ENCODE data around the gene LHPP. TPM values are rescaled to one million over a fixed set of nuclear protein-coding genes. Genes with fewer than 3 reads are reported as not detected.

Gene LHPP
- total RNA-seq, 1 donor from 2014 or later = 347 TPM

DNA sequence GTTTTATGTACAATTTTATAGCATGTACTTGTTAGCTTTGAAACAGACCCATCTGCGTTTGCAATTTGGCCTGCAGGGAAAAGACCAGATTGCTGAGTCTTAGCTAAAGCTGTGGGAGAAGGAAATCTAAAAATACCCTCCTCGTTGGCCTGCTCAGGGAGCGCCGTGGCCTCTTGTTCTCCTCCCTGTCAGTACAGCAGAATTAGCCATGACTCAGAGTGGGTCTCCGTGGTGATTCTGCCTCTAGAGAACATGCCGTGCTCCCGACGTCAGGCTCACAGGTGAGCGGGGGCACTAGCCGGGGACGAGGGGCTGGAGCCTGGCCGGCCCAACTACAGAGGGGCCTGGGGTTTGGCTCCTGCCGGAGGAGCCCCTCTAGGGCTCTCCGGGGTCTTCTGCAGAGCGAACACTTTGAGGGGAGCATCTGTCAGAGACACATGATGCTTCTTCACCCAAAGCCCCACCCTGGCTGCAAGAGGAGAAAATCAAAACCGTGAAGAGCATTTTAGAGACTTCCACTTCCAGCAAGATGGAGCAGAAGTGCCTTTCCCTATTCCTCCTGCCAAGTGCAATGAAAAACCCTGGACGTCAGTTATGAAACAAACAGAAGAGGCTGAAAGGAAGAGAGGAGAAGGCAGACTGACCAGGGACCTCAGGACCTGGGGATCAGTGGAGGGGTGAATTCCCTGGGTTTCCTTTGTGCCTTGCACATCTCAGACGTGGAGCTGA lies 98.9 kb downstream of the LHPP start:
- ATAC-seq = peak; percentile 92
- no peak for DNase-seq (ENCODE audit: low spot score)
- intact Hi-C loops (cut with DNase I) = no loop called here

- ATAC-seq (no peak), DNase-seq (ENCODE audit: low spot score) (no peak)
- intact Hi-C loops (cut with DNase I) = no loop called here
Observed at GRCh38 chr10:124561206-124561605, 99.6 kb downstream of the LHPP start.

- intact Hi-C loops (cut with DNase I) = no loop called here
- ATAC-seq = no peak
- no peak for DNase-seq (ENCODE audit: low spot score)
Observed at GRCh38 chr10:124562425-124563060, 100.9 kb downstream of the LHPP start.

DNA sequence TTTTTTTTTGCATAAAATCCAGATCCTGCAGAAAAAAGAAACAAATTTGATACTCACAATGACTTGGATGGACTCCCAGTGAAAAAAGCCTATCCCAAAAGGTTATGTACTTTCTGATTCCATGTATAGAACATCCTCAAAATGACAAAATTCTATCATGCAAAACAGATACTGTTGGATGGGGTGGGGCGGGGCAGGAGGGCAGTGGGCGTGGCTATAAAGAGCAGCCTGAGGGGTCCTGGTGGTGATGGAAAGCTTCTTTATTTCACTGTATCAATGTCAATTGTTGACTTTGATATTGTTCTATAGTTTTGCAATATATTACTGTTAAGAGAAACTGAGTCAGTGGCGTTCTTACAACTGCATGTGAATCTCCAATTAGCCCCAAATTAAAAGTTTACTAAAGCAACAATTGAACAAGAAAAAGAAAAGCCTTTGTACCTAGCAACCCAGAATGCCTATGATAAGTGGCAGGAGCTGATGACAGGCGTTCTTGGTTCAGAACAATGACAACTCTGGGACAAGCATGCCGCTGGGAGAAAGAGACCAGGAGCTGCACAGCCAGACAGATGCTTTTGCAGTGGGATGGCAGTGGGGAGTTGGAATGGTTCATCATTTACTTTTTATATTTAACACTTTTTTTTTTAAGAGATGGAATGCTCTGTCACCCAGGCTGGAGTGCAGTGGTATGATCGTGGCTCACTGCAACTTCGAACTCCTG lies 101.9 kb downstream of the LHPP start:
- DNase-seq (ENCODE audit: low spot score) (no peak), ATAC-seq (no peak)

DNA sequence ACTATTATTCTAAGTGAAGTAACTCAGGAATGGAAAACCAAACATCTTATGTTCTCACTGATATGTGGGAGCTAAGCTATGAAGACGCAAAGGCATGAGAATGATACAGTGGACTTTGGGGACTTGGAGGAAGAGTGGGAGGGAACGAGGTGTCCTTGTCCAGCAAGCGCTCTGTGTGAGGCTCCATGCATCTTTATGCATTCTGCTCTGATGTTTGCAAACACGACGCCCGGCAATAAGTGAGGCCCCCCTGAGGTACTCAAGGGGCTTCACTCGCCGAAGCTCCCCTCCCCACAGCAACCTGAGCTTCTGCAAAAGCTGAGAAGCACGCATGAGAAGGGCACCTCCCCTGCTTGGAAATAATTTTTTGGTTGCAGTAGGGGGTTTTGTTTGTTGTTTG lies 103.3 kb downstream of the LHPP start:
- ATAC-seq (no peak), DNase-seq (ENCODE audit: low spot score) (no peak)
- intact Hi-C loops (cut with DNase I) = no loop called here

More for the DNA sequence above, 101.9 kb downstream of the LHPP start:
- intact Hi-C loops (cut with DNase I) = no loop called here

GRCh38 chr10:124565565-124566221 lies 104.1 kb downstream of the LHPP start:
- intact Hi-C loops (cut with DNase I) = no loop called here
- peak; percentile 32 for ATAC-seq

GRCh38 chr10:124566222-124566888 lies 104.7 kb downstream of the LHPP start:
- no peak for ATAC-seq

More at GRCh38 chr10:124565565-124566221, 104.1 kb downstream of the LHPP start:
- DNase-seq (ENCODE audit: low spot score) = no peak

DNA sequence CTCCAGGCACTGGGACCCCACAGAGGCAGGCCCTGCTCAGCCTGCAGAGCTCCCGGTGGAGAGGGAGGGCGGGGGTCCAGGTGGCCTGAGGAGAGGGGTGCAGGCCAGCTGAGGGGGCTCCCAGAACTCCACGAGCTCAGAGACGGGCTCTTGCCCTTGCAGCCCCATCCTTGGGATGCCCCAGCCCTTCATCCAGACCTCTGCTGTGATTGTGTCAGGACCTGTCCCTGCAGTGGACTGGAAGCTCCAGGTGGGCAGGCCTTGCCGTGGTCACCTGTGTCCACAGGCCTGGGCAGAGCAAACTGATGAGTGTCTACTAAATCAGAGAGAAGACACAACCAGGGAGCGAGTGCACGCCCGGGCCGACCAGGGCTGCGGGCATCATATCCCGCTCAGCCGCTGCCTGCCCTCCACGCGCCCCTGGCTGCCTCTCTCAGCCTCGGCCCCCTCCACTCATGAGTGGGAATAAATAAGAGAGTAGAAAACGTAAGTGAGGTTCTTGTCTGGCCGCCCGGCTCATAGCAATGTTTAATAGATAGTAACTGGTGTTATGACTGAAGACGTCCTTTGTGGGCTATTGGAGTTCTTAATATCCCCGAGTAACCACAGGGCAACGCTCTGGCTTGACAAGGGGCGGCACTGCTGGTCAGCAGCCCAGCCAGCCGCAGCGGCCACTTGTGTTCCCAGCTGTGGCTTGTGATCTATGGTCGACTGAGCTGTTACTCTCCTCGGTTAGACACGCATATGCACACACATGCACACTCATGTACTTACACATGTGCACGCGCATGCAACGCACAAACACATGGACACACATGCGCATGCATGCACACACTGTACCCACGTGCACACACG lies 105.6 kb downstream of the LHPP start:
- no peak for ATAC-seq
- intact Hi-C loops (cut with DNase I) = no loop called here
- DNase-seq (ENCODE audit: low spot score) = no peak

More at GRCh38 chr10:124566222-124566888, 104.7 kb downstream of the LHPP start:
- DNase-seq (ENCODE audit: low spot score) = no peak
- intact Hi-C loops (cut with DNase I) = no loop called here

DNA sequence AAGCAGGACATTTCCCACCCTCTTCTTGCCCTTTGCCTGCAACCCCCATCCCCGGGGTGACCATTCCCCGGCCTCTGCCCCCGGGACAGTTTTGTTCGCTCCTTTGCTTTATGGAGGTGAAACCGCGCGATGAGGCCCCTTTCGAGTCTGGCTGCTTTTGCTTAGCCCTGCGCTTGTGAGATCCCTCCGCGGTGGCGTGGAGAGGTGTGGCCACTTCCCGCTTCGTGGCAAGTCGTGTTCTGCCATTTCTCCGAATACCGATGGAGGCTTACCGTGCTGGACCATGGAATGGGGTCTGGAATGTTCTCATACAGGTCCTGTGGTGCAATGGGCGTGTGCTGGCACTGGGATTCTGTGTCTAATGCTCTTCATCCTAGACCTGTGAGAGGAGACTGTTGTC lies 106.7 kb downstream of the LHPP start:
- intact Hi-C loops (cut with DNase I) = no loop called here
- ATAC-seq (no peak), DNase-seq (ENCODE audit: low spot score) (no peak)

DNA sequence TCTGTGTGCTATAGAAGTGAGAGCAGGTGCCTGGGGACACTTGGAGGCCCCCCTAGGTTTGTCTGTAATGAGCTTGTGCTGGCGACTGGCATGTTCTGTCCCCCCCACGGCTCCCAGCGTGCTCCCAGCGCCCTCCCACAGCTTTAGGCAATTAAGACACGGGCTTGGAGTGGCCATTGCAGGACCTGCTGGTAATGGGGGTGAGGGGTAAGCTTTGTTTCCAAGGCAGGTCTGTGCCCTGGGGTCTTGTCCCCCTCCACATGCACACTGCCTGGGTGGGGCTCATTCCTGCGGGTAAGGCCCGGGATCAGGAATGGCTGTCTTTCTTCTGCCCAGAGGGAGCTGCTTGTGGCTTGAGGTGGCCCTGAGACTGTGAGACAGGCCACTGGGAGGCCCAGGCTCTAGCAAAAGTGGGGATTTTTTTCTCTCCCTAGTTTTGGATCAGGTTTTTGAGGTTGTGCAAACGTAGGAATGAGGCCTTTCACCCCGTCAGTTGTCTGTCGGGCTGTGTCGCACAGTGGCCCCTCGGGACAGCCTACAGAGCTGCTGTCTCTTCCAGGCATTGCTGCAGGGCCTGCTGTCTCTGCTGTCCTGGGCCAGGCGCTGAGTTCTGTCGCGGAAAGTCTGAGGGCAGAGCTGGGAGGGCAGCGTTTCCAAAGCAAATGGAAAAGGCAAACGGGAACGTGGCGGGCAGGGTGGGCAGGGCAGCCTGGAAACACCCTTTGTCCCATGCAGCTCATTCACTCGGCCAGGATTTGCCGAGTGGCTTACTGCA lies 107.4 kb downstream of the LHPP start:
- no peak for DNase-seq (ENCODE audit: low spot score)
- ATAC-seq = no peak
- intact Hi-C loops (cut with DNase I) = no loop called here

- ATAC-seq (no peak), DNase-seq (ENCODE audit: low spot score) (no peak)
- intact Hi-C loops (cut with DNase I) = no loop called here
Observed at GRCh38 chr10:124569623-124570470, 108.2 kb downstream of the LHPP start.

- ATAC-seq = no peak
- no peak for DNase-seq (ENCODE audit: low spot score)
- intact Hi-C loops (cut with DNase I) = no loop called here
Observed at GRCh38 chr10:124570646-124571045, 109.0 kb downstream of the LHPP start.

DNA sequence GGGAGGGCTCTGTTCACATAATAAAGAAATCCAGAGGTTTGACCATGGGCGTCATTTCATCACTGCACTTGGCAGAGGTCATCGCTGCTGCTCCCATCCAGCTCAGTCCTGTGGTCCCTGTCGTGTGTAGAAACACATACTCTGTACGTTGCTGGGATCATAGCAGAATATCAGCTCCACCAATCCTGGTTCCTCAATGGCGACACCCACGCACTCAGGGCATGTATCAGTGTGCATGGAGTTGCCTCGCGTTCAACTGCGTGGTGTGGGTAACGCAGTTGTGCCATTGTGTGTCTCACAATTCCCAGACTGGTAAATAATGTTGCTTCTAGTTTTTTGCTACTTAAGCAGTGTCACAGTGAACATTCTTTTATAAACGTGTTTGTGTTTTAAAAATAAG lies 111.1 kb downstream of the LHPP start:
- DNase-seq (ENCODE audit: low spot score) = no peak
- no peak for ATAC-seq
- intact Hi-C loops (cut with DNase I) = no loop called here

- ATAC-seq (no peak), DNase-seq (ENCODE audit: low spot score) (no peak)
- intact Hi-C loops (cut with DNase I) = no loop called here
Observed at GRCh38 chr10:124573726-124574455, 112.3 kb downstream of the LHPP start.

DNA sequence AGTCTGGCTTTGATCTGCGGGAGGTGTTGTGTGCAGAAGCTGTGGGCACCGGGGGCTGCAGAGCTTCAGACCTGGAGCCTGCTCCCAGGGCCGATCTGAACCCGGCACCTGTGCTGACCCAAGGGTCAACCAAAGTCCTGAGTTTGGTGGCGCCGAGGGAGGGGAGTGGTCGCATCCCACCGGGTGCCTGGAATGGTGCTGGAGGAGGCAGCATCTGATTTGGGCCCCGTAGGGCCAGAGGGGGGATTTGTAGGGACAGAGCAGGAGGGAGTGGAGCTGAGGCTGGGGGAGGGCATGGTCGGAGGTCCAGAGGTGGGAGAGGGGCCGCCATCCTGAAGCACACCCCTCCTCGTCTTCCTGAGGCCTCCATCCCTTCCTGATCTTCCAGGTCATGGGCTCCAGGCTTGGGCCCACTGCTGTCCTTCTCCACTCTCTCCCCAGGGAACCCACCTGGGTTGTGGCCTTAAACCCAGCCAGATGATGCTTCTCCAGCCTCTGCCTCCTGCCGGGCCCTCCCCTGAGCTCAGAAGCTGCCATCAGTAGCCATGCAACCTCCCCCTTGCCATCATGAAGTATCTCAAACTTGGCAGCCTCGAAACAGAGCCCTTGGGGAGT lies 112.9 kb downstream of the LHPP start:
- intact Hi-C loops (cut with DNase I) = no loop called here
- no peak for DNase-seq (ENCODE audit: low spot score)
- ATAC-seq = no peak

Data from sciatic nerve (tissue), 2 donors.